ENCODE measurements around the gene IFNA8.
A peak's percentile ranks its signal among the peaks of the same experiment; 100 is the strongest.
"Not testable (repeated sequence)": the region's sequence is repeated elsewhere in the genome, so short reads cannot be mapped to it uniquely, and the experiment has no call there.

Gene IFNA8

GRCh38 chr9:21408817-21409216 is at the start of gene IFNA8:
Gene IFNA8, plus strand, starts transcription at chr9:21409117. Its CDS starts 60 bp downstream, at chr9:21409177.
- no peak for DNase-seq (ENCODE audit: low spot score)

- DNase-seq (ENCODE audit: low spot score), result no peak
Observed at GRCh38 chr9:21362287-21362686, 46.6 kb upstream of the IFNA8 start.

- DNase-seq (ENCODE audit: low spot score), result not testable (repeated sequence)
Observed at GRCh38 chr9:21367169-21367568, 41.7 kb upstream of the IFNA8 start.

- DNase-seq (ENCODE audit: low spot score), result no peak
Observed at GRCh38 chr9:21367957-21368356, 41.0 kb upstream of the IFNA8 start, which contains the start of gene IFNA13. Gene IFNA13, minus strand, starts transcription at chr9:21368057. Its CDS starts 47 bp downstream, at chr9:21368010.

- DNase-seq (ENCODE audit: low spot score), result not testable (repeated sequence)
Observed at GRCh38 chr9:21371467-21371866, 37.5 kb upstream of the IFNA8 start.

- DNase-seq (ENCODE audit: low spot score), result peak; percentile 11
Observed at GRCh38 chr9:21381448-21382339, 27.2 kb upstream of the IFNA8 start.

- no peak for DNase-seq (ENCODE audit: low spot score)
Observed at GRCh38 chr9:21383627-21384026, 25.3 kb upstream of the IFNA8 start.

GRCh38 chr9:21385131-21385670 is 23.7 kb upstream of the IFNA8 start, which contains the start of gene IFNA2:
Gene IFNA2, minus strand, starts transcription at chr9:21385398. Its CDS starts 69 bp downstream, at chr9:21385329.
- DNase-seq (ENCODE audit: low spot score), result no peak

GRCh38 chr9:21392270-21392669 is 16.6 kb upstream of the IFNA8 start:
- peak; percentile 71 for DNase-seq (ENCODE audit: low spot score)

- DNase-seq (ENCODE audit: low spot score), result peak; percentile 33
Observed at GRCh38 chr9:21395778-21396717, 12.9 kb upstream of the IFNA8 start.

GRCh38 chr9:21398955-21399489 is 9.9 kb upstream of the IFNA8 start:
- no peak for DNase-seq (ENCODE audit: low spot score)

GRCh38 chr9:21399956-21400355 is 9.0 kb upstream of the IFNA8 start:
- no peak for DNase-seq (ENCODE audit: low spot score)

GRCh38 chr9:21402386-21403251 is 6.3 kb upstream of the IFNA8 start:
- peak; percentile 8 for DNase-seq (ENCODE audit: low spot score)

GRCh38 chr9:21404146-21404545 is 4.8 kb upstream of the IFNA8 start:
- DNase-seq (ENCODE audit: low spot score), result no peak

- peak; percentile 57 for DNase-seq (ENCODE audit: low spot score)
Observed at GRCh38 chr9:21412107-21412506, 3.2 kb downstream of the IFNA8 start.

GRCh38 chr9:21413151-21413550 is 4.2 kb downstream of the IFNA8 start:
- no peak for DNase-seq (ENCODE audit: low spot score)

- DNase-seq (ENCODE audit: low spot score), result no peak
Observed at GRCh38 chr9:21413624-21414023, 4.7 kb downstream of the IFNA8 start.

GRCh38 chr9:21414220-21414940 is 5.5 kb downstream of the IFNA8 start:
- peak; percentile 70 for DNase-seq (ENCODE audit: low spot score)

- peak; percentile 83 for DNase-seq (ENCODE audit: low spot score)
Observed at GRCh38 chr9:21415493-21416267, 6.8 kb downstream of the IFNA8 start.

All from kidney tubule cell (primary cell).